SK-N-MC (cell line): Measurements from ENCODE around the gene ERP27.

Experiments
- DNase-seq: peaks from one replicate; pipeline ENCODE4 v3.0.0-alpha.2; 2011; ENCODE audit warnings: low read depth, low spot score
- H3K27ac ChIP-seq: fragments of 200-600 bp; sonication (generic); 2 replicates; pipeline ENCODE4 v1.5.1; 2016; ENCODE audit warnings: mixed run types
- H3K36me3 ChIP-seq: fragments of 200-600 bp; sonication (generic); 2 replicates; pipeline ENCODE4 v1.6.1; 2017; ENCODE audit warnings: antibody characterized with exemption, low read length, mixed read lengths; ENCODE audit not compliant: insufficient read depth
- H3K4me3 ChIP-seq: fragments of 200-600 bp; sonication (generic); 2 replicates; pipeline ENCODE4 v1.5.1; 2016
- H3K9ac ChIP-seq: fragments of 200-600 bp; sonication (generic); 2 replicates; pipeline ENCODE4 v1.8.0; 2017; ENCODE audit warnings: mixed run types, mixed read lengths; ENCODE audit not compliant: insufficient read length
- H3K9me3 ChIP-seq: fragments of 200-600 bp; sonication (generic); 2 replicates; pipeline ENCODE4 v1.6.1; 2017; ENCODE audit warnings: low read depth, mild to moderate bottlenecking, antibody characterized with exemption, low read length, moderate library complexity, mixed read lengths
- EZH2 ChIP-seq: fragments of 200-600 bp; sonication (generic); IDR thresholded peaks from one replicate; pipeline ENCODE4 v1.6.1; 2017; ENCODE audit warnings: antibody characterized with exemption
- FOXP2 ChIP-seq: optimal IDR thresholded peaks from 2 replicates; pipeline ENCODE3; 2011; ENCODE audit warnings: mild to moderate bottlenecking, moderate library complexity; ENCODE audit not compliant: insufficient read depth; ENCODE audit errors: extremely low read length, control extremely low read depth
- POLR2AphosphoS5 ChIP-seq: IDR thresholded peaks from 2 replicates; pipeline ENCODE4 v1.6.1; 2012; ENCODE audit warnings: mild to moderate bottlenecking, low read depth, low read length, borderline replicate concordance

Gene ERP27

GRCh38 chr12:14873440-14874185, 64.7 kb downstream of the ERP27 start:
- no peak overlapping the region for H3K27ac ChIP-seq
- no peak overlapping the region for H3K9ac ChIP-seq
- TF ChIP-seq EZH2 (no peak), POLR2AphosphoS5 (no peak), FOXP2 (no peak)
- no peaks in the 10 kb centered on the region for H3K36me3 ChIP-seq
- H3K4me3 ChIP-seq = no peak overlapping the region
- no peaks in the 10 kb centered on the region for H3K9me3 ChIP-seq
- no peak for DNase-seq

GRCh38 chr12:14871886-14872285, 66.5 kb downstream of the ERP27 start:
- DNase-seq = no peak
- Histone ChIP-seq H3K9ac (no peak overlapping the region), H3K27ac (no peak overlapping the region), H3K4me3 (no peak overlapping the region), H3K36me3 (no peaks in the 10 kb centered on the region), H3K9me3 (no peaks in the 10 kb centered on the region)
- TF ChIP-seq FOXP2 (no peak), EZH2 (no peak), POLR2AphosphoS5 (no peak)

GRCh38 chr12:14871247-14871646, 67.1 kb downstream of the ERP27 start:
- Histone ChIP-seq H3K27ac (no peak overlapping the region), H3K9me3 (no peaks in the 10 kb centered on the region), H3K4me3 (no peak overlapping the region), H3K36me3 (no peaks in the 10 kb centered on the region), H3K9ac (no peak overlapping the region)
- TF ChIP-seq EZH2 = no peak
- no peak for TF ChIP-seq FOXP2
- DNase-seq = no peak

- no peak overlapping the region for H3K27ac ChIP-seq
- no peak overlapping the region for H3K9ac ChIP-seq
- no peaks in the 10 kb centered on the region for H3K9me3 ChIP-seq
- TF ChIP-seq POLR2AphosphoS5 (no peak), FOXP2 (no peak), EZH2 (no peak)
- no peak for DNase-seq
- no peaks in the 10 kb centered on the region for H3K36me3 ChIP-seq
- H3K4me3 ChIP-seq = no peak overlapping the region
Measured at GRCh38 chr12:14868916-14869506, 69.3 kb downstream of the ERP27 start.
